NT2/D1 (cell line): ENCODE data around the gene PDCD1.
"Not testable (repeated sequence)": the region's sequence is repeated elsewhere in the genome, so short reads cannot be mapped to it uniquely, and the experiment has no call there.

Source experiments
- SUZ12 ChIP-seq: IDR thresholded peaks from 2 replicates; pipeline ENCODE4 v1.6.1; 2011; ENCODE audit not compliant: insufficient read length, insufficient read depth; ENCODE audit errors: extremely low read depth
- YY1 ChIP-seq: IDR thresholded peaks from 2 replicates; pipeline ENCODE4 v1.6.1; 2011; ENCODE audit not compliant: insufficient read length, insufficient read depth

- not testable (repeated sequence) for TF ChIP-seq YY1, SUZ12
Observed at GRCh38 chr2:241833756-241834526, 24.8 kb downstream of the PDCD1 start.
